Loucy (cell line): ENCODE measurements around the gene PTPRT.

Source experiments
- H2AFZ ChIP-seq: fragments of 200-600 bp; sonication (generic); 2 replicates; pipeline ENCODE4 v1.6.0; 2016; ENCODE audit warnings: antibody characterized with exemption, mild to moderate bottlenecking, low read length, moderate library complexity
- H3F3A ChIP-seq: fragments of 200-600 bp; 2 replicates; pipeline ENCODE4 v1.6.0; 2016; ENCODE audit warnings: antibody characterized with exemption, low read depth, mild to moderate bottlenecking
- H3K27me3 ChIP-seq: fragments of 200-600 bp; sonication (generic); 2 replicates; pipeline ENCODE4 v1.6.1; 2014; ENCODE audit warnings: low read length, mild to moderate bottlenecking; ENCODE audit not compliant: insufficient read depth, poor library complexity, severe bottlenecking
- H3K36me3 ChIP-seq: fragments of 200-600 bp; sonication (generic); 2 replicates; pipeline ENCODE4 v1.6.1; 2016; ENCODE audit warnings: low read length; ENCODE audit not compliant: insufficient read depth
- H3K4me1 ChIP-seq: fragments of 200-600 bp; sonication (generic); 2 replicates; pipeline ENCODE4 v1.5.1; 2014; ENCODE audit warnings: low read length, mild to moderate bottlenecking; ENCODE audit not compliant: insufficient read depth, poor library complexity, severe bottlenecking
- H3K4me2 ChIP-seq: fragments of 200-600 bp; sonication (generic); 2 replicates; pipeline ENCODE4 v1.6.0; 2014; ENCODE audit warnings: antibody characterized with exemption, low read length, low read depth, mild to moderate bottlenecking; ENCODE audit not compliant: poor library complexity, severe bottlenecking
- H3K4me3 ChIP-seq: fragments of 200-600 bp; sonication (generic); 2 replicates; pipeline ENCODE4 v1.5.1; 2014; ENCODE audit warnings: low read length, mild to moderate bottlenecking, mixed read lengths; ENCODE audit not compliant: poor library complexity, severe bottlenecking
- H3K79me2 ChIP-seq: fragments of 200-600 bp; sonication (generic); 2 replicates; pipeline ENCODE4 v1.6.1; 2014; ENCODE audit warnings: low read length; ENCODE audit not compliant: insufficient read depth
- H3K9ac ChIP-seq: fragments of 200-600 bp; sonication (generic); 2 replicates; pipeline ENCODE4 v1.6.0; 2014; ENCODE audit warnings: mild to moderate bottlenecking, low read depth, low read length, moderate library complexity; ENCODE audit not compliant: poor library complexity, severe bottlenecking
- H3K9me2 ChIP-seq: fragments of 200-600 bp; sonication (generic); replicated peaks from 2 replicates; pipeline ENCODE4 v1.6.1; 2016; ENCODE audit warnings: low read depth, low read length, mixed read lengths
- H3K9me3 ChIP-seq: fragments of 200-600 bp; sonication (generic); 2 replicates; pipeline ENCODE4 v1.6.1; 2014; ENCODE audit warnings: mild to moderate bottlenecking, antibody characterized with exemption, low read length, low read depth; ENCODE audit not compliant: insufficient read depth
- H4K20me1 ChIP-seq: fragments of 200-600 bp; sonication (generic); 2 replicates; pipeline ENCODE4 v1.6.0; 2014; ENCODE audit warnings: antibody characterized with exemption, low read length, mild to moderate bottlenecking; ENCODE audit not compliant: insufficient read depth, poor library complexity, severe bottlenecking
- EZH2phosphoT487 ChIP-seq: fragments of 200-600 bp; IDR thresholded peaks from 2 replicates; pipeline ENCODE4 v1.6.1; 2018; ENCODE audit warnings: antibody characterized with exemption, mild to moderate bottlenecking, moderate library complexity, borderline replicate concordance
- TF ChIP-seq, protein P1 (sequence below): fragments of 200-600 bp; sonication (generic); conservative IDR thresholded peaks from 2 replicates; pipeline ENCODE4 v1.5.1; 2014; ENCODE audit warnings: mild to moderate bottlenecking, antibody characterized with exemption, low read length

PTPRT gene

DNA sequence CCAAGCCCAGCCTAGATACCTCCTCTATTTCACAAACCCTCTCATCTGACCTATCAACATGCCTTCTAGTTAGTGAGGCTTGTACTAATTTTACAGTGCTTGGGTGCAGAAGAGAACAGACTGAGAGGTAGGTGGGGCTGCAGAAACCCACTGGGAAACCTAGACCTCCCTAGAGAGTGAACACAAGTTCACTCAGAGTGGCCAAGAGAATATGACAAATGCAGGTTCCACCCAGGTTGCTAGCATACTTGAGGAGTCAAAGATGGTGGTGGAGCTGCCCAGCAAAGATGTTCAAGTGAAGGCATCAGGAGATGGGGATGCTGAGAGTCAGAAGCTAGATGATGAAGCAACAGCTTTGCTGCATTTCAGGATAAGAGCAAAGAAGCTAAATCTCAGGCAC lies 337.0 kb downstream of the PTPRT start:
- no peak for TF ChIP-seq EZH2phosphoT487
- TF ChIP-seq, protein P1, sequence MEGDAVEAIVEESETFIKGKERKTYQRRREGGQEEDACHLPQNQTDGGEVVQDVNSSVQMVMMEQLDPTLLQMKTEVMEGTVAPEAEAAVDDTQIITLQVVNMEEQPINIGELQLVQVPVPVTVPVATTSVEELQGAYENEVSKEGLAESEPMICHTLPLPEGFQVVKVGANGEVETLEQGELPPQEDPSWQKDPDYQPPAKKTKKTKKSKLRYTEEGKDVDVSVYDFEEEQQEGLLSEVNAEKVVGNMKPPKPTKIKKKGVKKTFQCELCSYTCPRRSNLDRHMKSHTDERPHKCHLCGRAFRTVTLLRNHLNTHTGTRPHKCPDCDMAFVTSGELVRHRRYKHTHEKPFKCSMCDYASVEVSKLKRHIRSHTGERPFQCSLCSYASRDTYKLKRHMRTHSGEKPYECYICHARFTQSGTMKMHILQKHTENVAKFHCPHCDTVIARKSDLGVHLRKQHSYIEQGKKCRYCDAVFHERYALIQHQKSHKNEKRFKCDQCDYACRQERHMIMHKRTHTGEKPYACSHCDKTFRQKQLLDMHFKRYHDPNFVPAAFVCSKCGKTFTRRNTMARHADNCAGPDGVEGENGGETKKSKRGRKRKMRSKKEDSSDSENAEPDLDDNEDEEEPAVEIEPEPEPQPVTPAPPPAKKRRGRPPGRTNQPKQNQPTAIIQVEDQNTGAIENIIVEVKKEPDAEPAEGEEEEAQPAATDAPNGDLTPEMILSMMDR, result no peak
- Histone ChIP-seq H3K27me3 (no peaks in the 10 kb centered on the region), H3K4me1 (no peaks in the 10 kb centered on the region), H3K79me2 (no peaks in the 10 kb centered on the region), H4K20me1 (no peaks in the 10 kb centered on the region), H3K36me3 (no peaks in the 10 kb centered on the region), H3K4me3 (no peak overlapping the region), H3F3A (no peaks in the 10 kb centered on the region), H3K9ac (no peak overlapping the region), H3K9me3 (no peaks in the 10 kb centered on the region; the same call in 1 of the 2 replicates), H3K4me2 (no peak overlapping the region), H2AFZ (no peak overlapping the region), H3K9me2 (no peaks in the 10 kb centered on the region)

DNA sequence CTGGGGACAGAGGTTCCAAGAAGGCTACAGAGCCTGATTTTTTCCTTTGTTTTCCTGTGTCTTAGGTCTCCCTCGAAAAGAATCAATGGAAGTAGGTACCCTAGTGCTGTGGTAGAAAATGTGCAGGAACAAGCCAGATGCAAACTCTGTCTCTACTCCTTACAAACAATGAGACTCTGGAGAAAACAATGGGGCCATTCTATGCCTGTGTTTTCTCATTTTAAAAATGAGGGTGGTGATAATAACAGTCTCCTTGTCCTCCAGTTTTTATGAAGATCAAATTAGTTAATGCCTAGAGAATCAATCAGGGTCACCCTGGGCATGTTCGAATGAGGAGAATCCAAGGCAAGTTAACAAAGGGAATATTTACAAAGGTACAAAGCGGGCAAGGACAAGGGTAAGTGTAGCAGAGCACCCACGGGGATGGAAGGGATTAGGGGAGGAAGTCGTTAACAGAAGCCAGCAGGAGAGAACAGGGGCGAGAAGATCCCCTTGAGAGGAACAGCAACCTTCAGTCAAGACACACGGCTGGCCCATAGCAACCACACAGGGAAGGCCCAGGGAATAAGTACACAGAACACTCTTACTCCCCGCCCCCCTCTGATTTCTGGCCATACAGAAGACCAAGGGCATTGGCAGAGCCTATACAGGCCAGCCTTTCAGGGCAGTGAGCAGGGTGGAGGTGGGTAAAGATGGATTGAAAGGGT lies 342.8 kb downstream of the PTPRT start:
- Histone ChIP-seq H3K4me2 (no peak overlapping the region), H3K9ac (no peak overlapping the region), H3K4me1 (no peaks in the 10 kb centered on the region), H3K9me3 (no peaks in the 10 kb centered on the region; the same call in 1 of the 2 replicates), H3F3A (no peaks in the 10 kb centered on the region), H4K20me1 (no peaks in the 10 kb centered on the region), H3K4me3 (no peak overlapping the region), H3K36me3 (no peaks in the 10 kb centered on the region), H3K27me3 (no peaks in the 10 kb centered on the region), H3K9me2 (no peaks in the 10 kb centered on the region), H2AFZ (no peak overlapping the region), H3K79me2 (no peaks in the 10 kb centered on the region)
- TF ChIP-seq, protein P1, result no peak
- TF ChIP-seq EZH2phosphoT487, result no peak

GRCh38 chr20:42844751-42845150 lies 345.0 kb downstream of the PTPRT start:
- Histone ChIP-seq H3K9me3 (no peaks in the 10 kb centered on the region; the same call in 1 of the 2 replicates), H3F3A (no peaks in the 10 kb centered on the region), H3K4me3 (no peak overlapping the region), H2AFZ (no peak overlapping the region), H3K9me2 (no peaks in the 10 kb centered on the region), H3K9ac (no peak overlapping the region), H3K4me2 (no peak overlapping the region), H3K36me3 (no peaks in the 10 kb centered on the region), H3K4me1 (no peaks in the 10 kb centered on the region), H3K27me3 (no peaks in the 10 kb centered on the region), H4K20me1 (no peaks in the 10 kb centered on the region), H3K79me2 (no peaks in the 10 kb centered on the region)
- TF ChIP-seq, protein P1, result no peak
- TF ChIP-seq EZH2phosphoT487, result no peak
